WTC11 (cell line): ENCODE measurements around the gene ZNF429. TPM values are rescaled to one million over a fixed set of nuclear protein-coding genes. Genes with fewer than 3 reads are reported as not detected.
"Not testable (repeated sequence)": the region's sequence is repeated elsewhere in the genome, so short reads cannot be mapped to it uniquely, and the experiment has no call there.

ENCODE experiments used
- ATAC-seq: fragments of 200-7000 bp; cut with Tn5 transposase; 2 replicates; pipeline ENCODE4 v1.10.0; 2021; ENCODE audit warnings: mild to moderate bottlenecking, moderate library complexity
- CTCF ChIA-PET: fragments of 300-600 bp; sonication (Branson Sonifier 250); formaldehyde crosslinking; loops from one replicate; lab custom pipeline; 2021; ENCODE audit warnings: antibody characterized with exemption; lab: Charles Lee
- POLR2A ChIA-PET: fragments of 350-600 bp; sonication (Branson Sonifier 250); formaldehyde crosslinking; loops from one replicate; lab custom pipeline; 2021; ENCODE audit warnings: antibody characterized with exemption; lab: Charles Lee
- DNase-seq: peaks from one replicate; pipeline ENCODE4 v3.0.0; 2021; ENCODE audit warnings: low spot score
- H3K27ac Mint-ChIP-seq: 2 replicates; pipeline ENCODE4 v1.8.0; 2021; ENCODE audit warnings: mixed read lengths
- H3K27me3 Mint-ChIP-seq: 2 replicates; pipeline ENCODE4 v1.8.0; 2021; ENCODE audit warnings: low read depth, mild to moderate bottlenecking, moderate library complexity, mixed read lengths
- H3K36me3 Mint-ChIP-seq: 2 replicates; pipeline ENCODE4 v1.8.0; 2021; ENCODE audit warnings: mixed read lengths
- H3K4me1 Mint-ChIP-seq: 2 replicates; pipeline ENCODE4 v1.8.0; 2022; ENCODE audit warnings: mixed read lengths
- H3K4me3 Mint-ChIP-seq: 2 replicates; pipeline ENCODE4 v1.8.0; 2021; ENCODE audit warnings: mild to moderate bottlenecking, moderate library complexity, mixed read lengths
- H3K9me3 Mint-ChIP-seq: 2 replicates; pipeline ENCODE4 v1.8.0; 2021; ENCODE audit warnings: mixed read lengths
- ETV6 ChIP-seq: sonication (generic); formaldehyde crosslinking; IDR thresholded peaks from 2 replicates; pipeline ENCODE4 v1.8.1; 2022; ENCODE audit warnings: mild to moderate bottlenecking, missing genetic modification reagents
- TCF7 ChIP-seq: sonication (generic); formaldehyde crosslinking; IDR thresholded peaks from 2 replicates; pipeline ENCODE4 v1.8.0; 2022; ENCODE audit warnings: mild to moderate bottlenecking, low read depth, missing genetic modification reagents, moderate library complexity
- ZNF396 ChIP-seq: fragments of 250-450 bp; sonication (Bioruptor Pico); IDR thresholded peaks from 2 replicates; pipeline ENCODE4 v1.8.0; 2021; ENCODE audit warnings: mild to moderate bottlenecking, moderate library complexity, borderline replicate concordance
- ZNF423 ChIP-seq: fragments of 250-450 bp; sonication (Bioruptor Pico); IDR thresholded peaks from 2 replicates; pipeline ENCODE4 v2.1.2; 2022; ENCODE audit warnings: mild to moderate bottlenecking, moderate library complexity
- total RNA-seq: library from RNA; stranded (reverse); gene quantifications from 3 replicates; pipeline ENCODE4 v1.2.3, GENCODE V29; 2021
- TF ChIP-seq, protein P1 (sequence below): sonication (generic); formaldehyde crosslinking; IDR thresholded peaks from 2 replicates; pipeline ENCODE4 v1.8.1; 2022; ENCODE audit warnings: mild to moderate bottlenecking, missing genetic modification reagents, moderate library complexity, borderline replicate concordance
- TF ChIP-seq, protein P2 (sequence below): fragments of 250-450 bp; sonication (Bioruptor Pico); IDR thresholded peaks from 2 replicates; pipeline ENCODE4 v1.9.0; 2021; ENCODE audit warnings: mild to moderate bottlenecking
- TF ChIP-seq, protein P3 (sequence below): sonication (generic); formaldehyde crosslinking; IDR thresholded peaks from 2 replicates; pipeline ENCODE4 v1.8.1; 2023; ENCODE audit warnings: mild to moderate bottlenecking, missing genetic modification reagents, borderline replicate concordance
- TF ChIP-seq, protein P4 (sequence below): sonication (generic); formaldehyde crosslinking; IDR thresholded peaks from 2 replicates; pipeline ENCODE4 v1.8.1; 2022; ENCODE audit warnings: mild to moderate bottlenecking, moderate library complexity, missing genetic modification reagents

Gene ZNF429
- total RNA-seq, 1 experiment from 2014 or later, result 9.2 TPM

DNA sequence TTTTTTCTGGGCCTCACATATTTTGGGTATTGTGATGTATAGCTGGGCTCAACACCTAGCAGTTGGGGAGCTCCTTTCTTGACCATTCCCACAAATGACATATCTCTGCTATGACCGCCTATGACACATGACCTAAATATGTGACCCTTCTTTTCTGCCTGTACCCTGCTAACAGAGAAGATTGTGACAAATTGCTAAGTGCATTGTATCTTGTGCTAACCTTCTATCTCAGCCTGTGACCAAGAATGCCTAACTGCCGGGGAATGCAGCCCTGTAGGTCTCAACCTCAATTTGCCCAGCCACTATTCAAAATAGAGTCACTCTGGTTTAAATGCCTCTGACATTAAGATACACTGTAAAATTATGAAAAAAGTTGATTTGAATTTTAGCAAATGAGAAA, 6.8 kb upstream of the ZNF429 start (continued):
- TF ChIP-seq, protein P1, sequence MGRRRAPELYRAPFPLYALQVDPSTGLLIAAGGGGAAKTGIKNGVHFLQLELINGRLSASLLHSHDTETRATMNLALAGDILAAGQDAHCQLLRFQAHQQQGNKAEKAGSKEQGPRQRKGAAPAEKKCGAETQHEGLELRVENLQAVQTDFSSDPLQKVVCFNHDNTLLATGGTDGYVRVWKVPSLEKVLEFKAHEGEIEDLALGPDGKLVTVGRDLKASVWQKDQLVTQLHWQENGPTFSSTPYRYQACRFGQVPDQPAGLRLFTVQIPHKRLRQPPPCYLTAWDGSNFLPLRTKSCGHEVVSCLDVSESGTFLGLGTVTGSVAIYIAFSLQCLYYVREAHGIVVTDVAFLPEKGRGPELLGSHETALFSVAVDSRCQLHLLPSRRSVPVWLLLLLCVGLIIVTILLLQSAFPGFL (CRISPR knock-in tag), result no peak
- TF ChIP-seq TCF7 (CRISPR knock-in tag) (no peak), ETV6 (CRISPR knock-in tag) (no peak)

DNA sequence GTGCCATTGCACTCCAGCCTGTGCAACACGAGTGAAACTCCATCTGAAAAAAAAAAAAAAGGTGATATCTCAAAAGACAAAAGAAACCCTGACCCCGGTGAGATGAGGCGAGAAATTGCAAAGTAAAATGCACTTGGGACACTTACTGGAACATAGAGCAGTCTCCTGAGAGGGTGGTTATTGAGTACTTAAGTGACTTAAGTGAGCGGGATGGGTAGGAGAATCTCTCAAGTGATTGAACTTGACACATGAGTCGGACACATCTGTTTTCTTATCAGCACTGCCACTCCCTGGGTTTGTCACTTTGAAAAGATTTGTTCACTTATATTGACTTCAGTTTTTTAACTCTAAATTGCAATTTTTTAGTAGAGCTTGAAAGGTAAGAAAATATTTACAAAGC, 2.8 kb downstream of the ZNF429 start:
- ChIA-PET CTCF (no interaction called here), POLR2A (no interaction called here)
- ATAC-seq (no peak), DNase-seq (no peak)
- H3K4me1 Mint-ChIP-seq, result peaks cover 2% of the 10 kb centered on the region; the same call in 1 of the 2 replicates
- H3K27me3 Mint-ChIP-seq, result peaks cover 2% of the 10 kb centered on the region; the same call in 1 of the 2 replicates
- no peak overlapping the region for H3K4me3 Mint-ChIP-seq
- H3K9me3 Mint-ChIP-seq, result peaks cover 34% of the 10 kb centered on the region
- no peak overlapping the region for H3K27ac Mint-ChIP-seq
- peaks cover 44% of the 10 kb centered on the region for H3K36me3 Mint-ChIP-seq
- TF ChIP-seq, protein P2, sequence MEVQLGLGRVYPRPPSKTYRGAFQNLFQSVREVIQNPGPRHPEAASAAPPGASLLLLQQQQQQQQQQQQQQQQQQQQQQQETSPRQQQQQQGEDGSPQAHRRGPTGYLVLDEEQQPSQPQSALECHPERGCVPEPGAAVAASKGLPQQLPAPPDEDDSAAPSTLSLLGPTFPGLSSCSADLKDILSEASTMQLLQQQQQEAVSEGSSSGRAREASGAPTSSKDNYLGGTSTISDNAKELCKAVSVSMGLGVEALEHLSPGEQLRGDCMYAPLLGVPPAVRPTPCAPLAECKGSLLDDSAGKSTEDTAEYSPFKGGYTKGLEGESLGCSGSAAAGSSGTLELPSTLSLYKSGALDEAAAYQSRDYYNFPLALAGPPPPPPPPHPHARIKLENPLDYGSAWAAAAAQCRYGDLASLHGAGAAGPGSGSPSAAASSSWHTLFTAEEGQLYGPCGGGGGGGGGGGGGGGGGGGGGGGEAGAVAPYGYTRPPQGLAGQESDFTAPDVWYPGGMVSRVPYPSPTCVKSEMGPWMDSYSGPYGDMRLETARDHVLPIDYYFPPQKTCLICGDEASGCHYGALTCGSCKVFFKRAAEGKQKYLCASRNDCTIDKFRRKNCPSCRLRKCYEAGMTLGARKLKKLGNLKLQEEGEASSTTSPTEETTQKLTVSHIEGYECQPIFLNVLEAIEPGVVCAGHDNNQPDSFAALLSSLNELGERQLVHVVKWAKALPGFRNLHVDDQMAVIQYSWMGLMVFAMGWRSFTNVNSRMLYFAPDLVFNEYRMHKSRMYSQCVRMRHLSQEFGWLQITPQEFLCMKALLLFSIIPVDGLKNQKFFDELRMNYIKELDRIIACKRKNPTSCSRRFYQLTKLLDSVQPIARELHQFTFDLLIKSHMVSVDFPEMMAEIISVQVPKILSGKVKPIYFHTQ, result no peak
- TF ChIP-seq ZNF423 (CRISPR knock-in tag) (no peak), ZNF396 (CRISPR knock-in tag) (no peak)
- TF ChIP-seq, protein P3, sequence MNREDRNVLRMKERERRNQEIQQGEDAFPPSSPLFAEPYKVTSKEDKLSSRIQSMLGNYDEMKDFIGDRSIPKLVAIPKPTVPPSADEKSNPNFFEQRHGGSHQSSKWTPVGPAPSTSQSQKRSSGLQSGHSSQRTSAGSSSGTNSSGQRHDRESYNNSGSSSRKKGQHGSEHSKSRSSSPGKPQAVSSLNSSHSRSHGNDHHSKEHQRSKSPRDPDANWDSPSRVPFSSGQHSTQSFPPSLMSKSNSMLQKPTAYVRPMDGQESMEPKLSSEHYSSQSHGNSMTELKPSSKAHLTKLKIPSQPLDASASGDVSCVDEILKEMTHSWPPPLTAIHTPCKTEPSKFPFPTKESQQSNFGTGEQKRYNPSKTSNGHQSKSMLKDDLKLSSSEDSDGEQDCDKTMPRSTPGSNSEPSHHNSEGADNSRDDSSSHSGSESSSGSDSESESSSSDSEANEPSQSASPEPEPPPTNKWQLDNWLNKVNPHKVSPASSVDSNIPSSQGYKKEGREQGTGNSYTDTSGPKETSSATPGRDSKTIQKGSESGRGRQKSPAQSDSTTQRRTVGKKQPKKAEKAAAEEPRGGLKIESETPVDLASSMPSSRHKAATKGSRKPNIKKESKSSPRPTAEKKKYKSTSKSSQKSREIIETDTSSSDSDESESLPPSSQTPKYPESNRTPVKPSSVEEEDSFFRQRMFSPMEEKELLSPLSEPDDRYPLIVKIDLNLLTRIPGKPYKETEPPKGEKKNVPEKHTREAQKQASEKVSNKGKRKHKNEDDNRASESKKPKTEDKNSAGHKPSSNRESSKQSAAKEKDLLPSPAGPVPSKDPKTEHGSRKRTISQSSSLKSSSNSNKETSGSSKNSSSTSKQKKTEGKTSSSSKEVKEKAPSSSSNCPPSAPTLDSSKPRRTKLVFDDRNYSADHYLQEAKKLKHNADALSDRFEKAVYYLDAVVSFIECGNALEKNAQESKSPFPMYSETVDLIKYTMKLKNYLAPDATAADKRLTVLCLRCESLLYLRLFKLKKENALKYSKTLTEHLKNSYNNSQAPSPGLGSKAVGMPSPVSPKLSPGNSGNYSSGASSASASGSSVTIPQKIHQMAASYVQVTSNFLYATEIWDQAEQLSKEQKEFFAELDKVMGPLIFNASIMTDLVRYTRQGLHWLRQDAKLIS, result no peak
- TF ChIP-seq, protein P4, sequence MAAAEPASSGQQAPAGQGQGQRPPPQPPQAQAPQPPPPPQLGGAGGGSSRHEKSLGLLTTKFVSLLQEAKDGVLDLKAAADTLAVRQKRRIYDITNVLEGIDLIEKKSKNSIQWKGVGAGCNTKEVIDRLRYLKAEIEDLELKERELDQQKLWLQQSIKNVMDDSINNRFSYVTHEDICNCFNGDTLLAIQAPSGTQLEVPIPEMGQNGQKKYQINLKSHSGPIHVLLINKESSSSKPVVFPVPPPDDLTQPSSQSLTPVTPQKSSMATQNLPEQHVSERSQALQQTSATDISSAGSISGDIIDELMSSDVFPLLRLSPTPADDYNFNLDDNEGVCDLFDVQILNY (CRISPR knock-in tag), result no peak

DNA sequence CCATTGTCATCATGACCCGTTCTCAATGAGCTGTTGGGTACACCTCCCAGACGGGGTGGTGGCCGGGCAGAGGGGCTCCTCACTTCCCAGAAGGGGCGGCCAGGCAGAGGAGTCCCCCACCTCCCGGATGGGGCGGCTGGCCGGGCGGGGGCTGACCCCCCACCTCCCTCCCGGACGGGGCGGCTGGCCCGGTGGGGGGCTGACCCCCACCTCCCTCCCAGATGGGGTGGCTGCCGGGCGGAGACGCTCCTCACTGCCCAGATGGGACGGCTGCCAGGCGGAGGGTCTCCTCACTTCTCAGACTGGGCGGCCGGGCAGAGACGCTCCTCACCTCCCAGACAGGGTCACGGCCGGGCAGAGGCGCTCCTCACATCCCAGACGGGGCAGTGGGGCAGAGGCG, 5.7 kb downstream of the ZNF429 start:
- DNase-seq, ATAC-seq, POLR2A ChIA-PET, H3K27me3 Mint-ChIP-seq, H3K4me3 Mint-ChIP-seq, H3K27ac Mint-ChIP-seq, H3K4me1 Mint-ChIP-seq, CTCF ChIA-PET: not testable (repeated sequence)
- Mint-ChIP-seq H3K9me3 (peaks cover 52% of the 10 kb centered on the region), H3K36me3 (peaks cover 61% of the 10 kb centered on the region)

DNA sequence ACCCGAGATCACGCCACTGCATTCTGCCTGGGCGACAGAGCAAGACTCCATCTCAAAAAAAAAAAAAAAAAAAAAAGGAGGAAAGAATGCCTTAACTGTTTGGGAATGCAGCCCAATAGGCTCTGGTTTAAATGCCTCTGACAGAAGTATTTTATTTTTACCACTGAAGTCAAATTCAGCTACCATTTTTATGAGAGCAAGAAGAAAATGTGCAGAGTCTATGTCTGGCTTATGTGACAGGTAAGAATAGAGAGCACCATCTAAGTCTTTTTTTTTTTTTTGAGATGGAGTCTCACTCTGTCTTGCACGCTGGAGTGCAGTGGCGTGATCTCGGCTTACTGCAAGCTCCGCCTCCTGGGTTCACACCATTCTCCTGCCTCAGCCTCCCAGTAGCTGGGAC, 7.2 kb downstream of the ZNF429 start:
- CTCF ChIA-PET, H3K4me1 Mint-ChIP-seq, H3K27me3 Mint-ChIP-seq, DNase-seq, H3K27ac Mint-ChIP-seq, ATAC-seq, H3K4me3 Mint-ChIP-seq: not testable (repeated sequence)
- peaks cover 68% of the 10 kb centered on the region for H3K36me3 Mint-ChIP-seq
- peaks cover 60% of the 10 kb centered on the region for H3K9me3 Mint-ChIP-seq
- POLR2A ChIA-PET, result interaction anchor here (0.7 kb wide), 1 partner anchor 75 kb away, joined by 5 read pairs; no protein-coding TSS in a partner anchor
